ENCODE data around the gene ATP6V0A4.
"Not testable (repeated sequence)": the region's sequence is repeated elsewhere in the genome, so short reads cannot be mapped to it uniquely, and the experiment has no call there.

The ATP6V0A4 gene

DNA sequence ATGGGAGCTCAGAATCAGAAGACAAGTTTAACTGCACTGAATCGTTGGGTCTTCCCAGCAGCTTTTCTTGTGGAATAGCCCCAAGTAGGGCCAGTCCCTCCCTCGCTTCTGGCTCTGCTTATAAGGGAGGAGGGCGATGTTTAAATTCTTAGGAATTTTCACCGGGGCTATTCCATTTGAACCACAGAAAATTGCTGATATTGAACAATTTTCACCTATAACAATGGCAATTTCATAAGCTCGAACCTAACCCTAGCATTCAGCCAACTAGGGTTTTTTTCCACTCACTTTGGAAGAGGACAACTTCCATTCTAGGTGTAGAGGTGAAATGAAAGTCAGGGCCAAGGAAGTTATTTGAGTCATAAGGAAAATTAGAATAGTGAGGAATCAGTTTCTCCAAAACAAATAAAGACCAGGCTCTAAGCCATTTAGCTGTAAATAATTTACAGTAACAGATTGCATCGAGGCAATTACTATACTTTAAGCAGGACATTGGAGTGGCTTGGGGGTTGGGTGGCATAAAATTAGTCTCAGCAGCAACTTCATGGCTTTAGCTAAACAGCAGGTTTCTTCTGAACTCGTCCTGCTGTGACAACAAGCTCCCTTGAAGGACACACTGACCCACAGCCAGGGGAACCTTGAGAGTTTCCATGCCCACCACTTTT is 1.5 kb upstream of the ATP6V0A4 start:
- Histone ChIP-seq H3K9ac (ENCODE audit: low read depth, low read length, poor library complexity) (no peak overlapping the region), H2AK5ac (ENCODE audit: low read depth, low read length) (no peak overlapping the region), H3K9me3 (replicated peaks in 1 of 2; ENCODE audit: control insufficient read depth in 2 of 2, insufficient read depth in 1 of 2, low read depth in 1 of 2, low read length in 2 of 2) (no peaks in the 10 kb centered on the region), H2BK12ac (ENCODE audit: low read length) (no peak overlapping the region), H4K91ac (ENCODE audit: low read depth, low read length, poor library complexity) (no peak overlapping the region), H2BK5ac (ENCODE audit: low read length) (no peak overlapping the region), H3K18ac (ENCODE audit: low read length) (no peak overlapping the region), H3K79me1 (ENCODE audit: low read depth, low read length) (peaks cover 1% of the 10 kb centered on the region), H3K14ac (ENCODE audit: low read length) (no peak overlapping the region), H3K4me3 (ENCODE audit: low read length in 2 of 2) (no peak overlapping the region), H2BK15ac (ENCODE audit: low read length) (no peak overlapping the region), H4K8ac (ENCODE audit: low read depth, low read length) (no peak overlapping the region), H3K4ac (ENCODE audit: low read length) (no peak overlapping the region), H3K36me3 (replicated peaks in 1 of 2; ENCODE audit: control insufficient read depth in 2 of 2, insufficient read depth in 2 of 2, low read length in 2 of 2) (no peaks in the 10 kb centered on the region), H3K23ac (ENCODE audit: low read depth, low read length, poor library complexity) (no peak overlapping the region), H2BK120ac (ENCODE audit: low read depth, low read length) (no peak overlapping the region), H3K4me2 (ENCODE audit: insufficient read depth, low read length, poor library complexity, severe bottlenecking) (no peak overlapping the region), H3K27me3 (ENCODE audit: control insufficient read depth in 3 of 3, insufficient read depth in 3 of 3, low read depth in 1 of 3, low read length in 3 of 3) (peaks cover 0 to 16% (median 0%) of the 10 kb centered on the region in 3 experiments), H2AFZ (ENCODE audit: low read length) (no peak overlapping the region), H3K4me1 (ENCODE audit: control insufficient read depth in 2 of 2, insufficient read depth in 1 of 2, low read depth in 1 of 2, low read length in 2 of 2) (peaks cover 0 to 10% of the 10 kb centered on the region in 2 donors), H3K27ac (replicated peaks; ENCODE audit: low read length) (no peak overlapping the region)
- no peak for DNase-seq (ENCODE audit: low spot score)
- WGBS, 2 donors (ENCODE audit: extremely low coverage in 2 of 2, insufficient read length in 2 of 2, insufficient replicate concordance in 1 of 2): no CpG with 5 or more reads among the region's 7 CpGs

DNA sequence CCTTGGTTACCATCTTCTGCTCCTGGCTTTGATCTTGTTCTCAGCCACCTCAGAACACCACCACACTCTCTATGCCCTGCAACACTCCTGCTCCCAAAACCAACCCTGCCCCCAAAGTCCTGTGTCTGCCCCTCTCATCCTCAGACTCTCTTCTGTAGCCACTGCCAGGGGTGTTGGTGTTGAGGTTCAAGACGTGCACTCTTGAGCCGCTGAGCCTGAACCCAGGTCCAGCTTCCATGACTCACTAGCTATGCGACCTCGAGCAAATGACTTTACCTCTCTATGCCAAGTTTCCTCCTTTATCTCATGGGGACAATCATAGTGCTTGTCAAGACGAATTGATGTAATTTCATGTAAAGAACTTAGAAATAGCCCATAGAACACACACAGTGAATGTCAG is 840 bp upstream of the ATP6V0A4 start:
- H4K91ac ChIP-seq (ENCODE audit: low read depth, low read length, poor library complexity): no peak overlapping the region
- H2BK120ac ChIP-seq (ENCODE audit: low read depth, low read length): no peak overlapping the region
- H3K4me2 ChIP-seq (ENCODE audit: insufficient read depth, low read length, poor library complexity, severe bottlenecking): no peak overlapping the region
- H3K4ac ChIP-seq (ENCODE audit: low read length): no peak overlapping the region
- no peak overlapping the region for H2BK15ac ChIP-seq (ENCODE audit: low read length)
- peak overlapping the region; percentile 39 for H3K18ac ChIP-seq (ENCODE audit: low read length)
- H3K23ac ChIP-seq (ENCODE audit: low read depth, low read length, poor library complexity): no peak overlapping the region
- H3K14ac ChIP-seq (ENCODE audit: low read length): no peak overlapping the region
- H2BK5ac ChIP-seq (ENCODE audit: low read length): no peak overlapping the region
- H2AFZ ChIP-seq (ENCODE audit: low read length): no peak overlapping the region
- H2BK12ac ChIP-seq (ENCODE audit: low read length): no peak overlapping the region
- H3K4me3 ChIP-seq (ENCODE audit: low read length in 2 of 2): no peak overlapping the region
- H3K79me1 ChIP-seq (ENCODE audit: low read depth, low read length): peaks cover 1% of the 10 kb centered on the region
- no peak for DNase-seq (ENCODE audit: low spot score)
- no peak overlapping the region for H4K8ac ChIP-seq (ENCODE audit: low read depth, low read length)
- H2AK5ac ChIP-seq (ENCODE audit: low read depth, low read length): peak overlapping the region; percentile 44
- WGBS, 2 donors (ENCODE audit: extremely low coverage in 2 of 2, insufficient read length in 2 of 2, insufficient replicate concordance in 1 of 2): no CpG with 5 or more reads among the region's 5 CpGs
- H3K27ac ChIP-seq (replicated peaks; ENCODE audit: low read length): no peak overlapping the region
- no peaks in the 10 kb centered on the region for H3K9me3 ChIP-seq (replicated peaks in 1 of 2; ENCODE audit: control insufficient read depth in 2 of 2, insufficient read depth in 1 of 2, low read depth in 1 of 2, low read length in 2 of 2)
- peak overlapping the region; percentile 24 for H3K9ac ChIP-seq (ENCODE audit: low read depth, low read length, poor library complexity)
- H3K27me3 ChIP-seq (ENCODE audit: control insufficient read depth in 3 of 3, insufficient read depth in 3 of 3, low read depth in 1 of 3, low read length in 3 of 3): peaks cover 0 to 19% (median 0%) of the 10 kb centered on the region in 3 experiments
- H3K4me1 ChIP-seq (ENCODE audit: control insufficient read depth in 2 of 2, insufficient read depth in 1 of 2, low read depth in 1 of 2, low read length in 2 of 2): peaks cover 0 to 10% of the 10 kb centered on the region in 2 donors
- H3K36me3 ChIP-seq (replicated peaks in 1 of 2; ENCODE audit: control insufficient read depth in 2 of 2, insufficient read depth in 2 of 2, low read length in 2 of 2): no peaks in the 10 kb centered on the region

DNA sequence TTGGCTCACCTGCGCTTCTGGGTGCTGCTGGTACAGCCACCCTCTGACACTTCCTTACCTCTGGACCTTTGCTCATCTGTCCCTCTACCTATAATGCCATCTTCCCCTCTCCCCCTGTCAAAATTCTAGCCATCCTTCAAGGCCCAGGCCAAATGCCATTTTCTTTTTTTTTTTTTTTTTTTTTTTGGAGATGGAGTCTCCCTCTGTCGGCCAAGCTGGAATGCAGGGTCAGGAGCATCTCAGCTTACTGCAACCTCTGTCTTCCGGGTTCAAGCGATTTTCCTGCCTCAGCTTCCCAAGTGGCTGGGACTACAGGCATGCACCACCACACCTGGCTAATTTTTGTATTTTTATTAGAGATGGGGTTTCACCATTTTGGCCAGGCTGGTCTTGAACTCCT is 950 bp downstream of the ATP6V0A4 start:
- not testable (repeated sequence) for H2BK12ac ChIP-seq (ENCODE audit: low read length); DNase-seq (ENCODE audit: low spot score); H4K8ac ChIP-seq (ENCODE audit: low read depth, low read length); H3K14ac ChIP-seq (ENCODE audit: low read length); H3K18ac ChIP-seq (ENCODE audit: low read length); H3K23ac ChIP-seq (ENCODE audit: low read depth, low read length, poor library complexity); H4K91ac ChIP-seq (ENCODE audit: low read depth, low read length, poor library complexity); H2BK15ac ChIP-seq (ENCODE audit: low read length); H3K9me3 ChIP-seq (replicated peaks in 1 of 2; ENCODE audit: control insufficient read depth in 2 of 2, insufficient read depth in 1 of 2, low read depth in 1 of 2, low read length in 2 of 2); H3K4me2 ChIP-seq (ENCODE audit: insufficient read depth, low read length, poor library complexity, severe bottlenecking); H2AFZ ChIP-seq (ENCODE audit: low read length); H2AK5ac ChIP-seq (ENCODE audit: low read depth, low read length); H3K4ac ChIP-seq (ENCODE audit: low read length); H2BK5ac ChIP-seq (ENCODE audit: low read length); H3K9ac ChIP-seq (ENCODE audit: low read depth, low read length, poor library complexity); H3K79me1 ChIP-seq (ENCODE audit: low read depth, low read length); H3K4me3 ChIP-seq (ENCODE audit: low read length in 2 of 2); H2BK120ac ChIP-seq (ENCODE audit: low read depth, low read length); H3K27ac ChIP-seq (replicated peaks; ENCODE audit: low read length); H3K36me3 ChIP-seq (replicated peaks in 1 of 2; ENCODE audit: control insufficient read depth in 2 of 2, insufficient read depth in 2 of 2, low read length in 2 of 2)
- Histone ChIP-seq H3K4me1 (ENCODE audit: control insufficient read depth in 2 of 2, insufficient read depth in 1 of 2, low read depth in 1 of 2, low read length in 2 of 2) (peaks cover 0 to 10% of the 10 kb centered on the region in 2 donors), H3K27me3 (ENCODE audit: control insufficient read depth in 3 of 3, insufficient read depth in 3 of 3, low read depth in 1 of 3, low read length in 3 of 3) (peaks cover 0 to 24% (median 0%) of the 10 kb centered on the region in 3 experiments)
- no CpG with 5 or more reads among the region's 4 CpGs for WGBS, 2 donors (ENCODE audit: extremely low coverage in 2 of 2, insufficient read length in 2 of 2, insufficient replicate concordance in 1 of 2)

DNA sequence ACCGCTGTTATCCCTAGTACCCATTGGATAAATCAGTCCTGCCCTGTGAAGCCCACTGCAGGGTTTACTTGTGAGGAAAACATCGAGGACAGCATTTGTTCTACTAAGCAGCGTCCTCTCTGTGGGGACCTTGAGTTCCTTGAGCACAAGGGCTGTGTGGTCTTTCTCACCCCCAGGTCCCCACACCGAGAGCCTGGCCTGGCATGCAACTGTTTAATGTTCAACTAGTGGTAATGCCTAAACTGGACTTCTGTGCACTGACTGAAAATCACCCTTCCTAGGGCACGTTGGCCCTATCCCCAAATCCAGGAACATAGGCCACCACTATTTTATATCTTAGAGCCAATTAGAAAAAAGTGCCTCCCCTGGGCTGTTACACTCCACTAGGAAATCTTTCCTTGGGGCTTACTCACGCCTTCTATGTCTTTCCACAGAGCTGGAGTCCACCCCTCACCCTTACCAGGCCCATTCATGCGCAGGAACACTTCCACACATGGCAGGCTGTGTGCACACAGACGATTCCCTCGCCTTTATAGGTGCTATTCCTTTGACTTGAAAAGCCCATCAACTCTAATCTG is 1.9 kb downstream of the ATP6V0A4 start:
- H4K91ac ChIP-seq (ENCODE audit: low read depth, low read length, poor library complexity): no peak overlapping the region
- no CpG with 5 or more reads among the region's 9 CpGs for WGBS, 2 donors (ENCODE audit: extremely low coverage in 2 of 2, insufficient read length in 2 of 2, insufficient replicate concordance in 1 of 2)
- DNase-seq (ENCODE audit: low spot score): no peak
- H3K36me3 ChIP-seq (replicated peaks in 1 of 2; ENCODE audit: control insufficient read depth in 2 of 2, insufficient read depth in 2 of 2, low read length in 2 of 2): no peaks in the 10 kb centered on the region
- H3K23ac ChIP-seq (ENCODE audit: low read depth, low read length, poor library complexity): no peak overlapping the region
- no peak overlapping the region for H4K8ac ChIP-seq (ENCODE audit: low read depth, low read length)
- H3K9me3 ChIP-seq (replicated peaks in 1 of 2; ENCODE audit: control insufficient read depth in 2 of 2, insufficient read depth in 1 of 2, low read depth in 1 of 2, low read length in 2 of 2): no peaks in the 10 kb centered on the region
- H2BK12ac ChIP-seq (ENCODE audit: low read length): no peak overlapping the region
- H3K4me3 ChIP-seq (ENCODE audit: low read length in 2 of 2): no peak overlapping the region
- H2BK15ac ChIP-seq (ENCODE audit: low read length): no peak overlapping the region
- H3K4me2 ChIP-seq (ENCODE audit: insufficient read depth, low read length, poor library complexity, severe bottlenecking): no peak overlapping the region
- H2AFZ ChIP-seq (ENCODE audit: low read length): no peak overlapping the region
- no peak overlapping the region for H3K27ac ChIP-seq (replicated peaks; ENCODE audit: low read length)
- no peak overlapping the region for H2BK120ac ChIP-seq (ENCODE audit: low read depth, low read length)
- H3K14ac ChIP-seq (ENCODE audit: low read length): no peak overlapping the region
- no peaks in the 10 kb centered on the region for H3K79me1 ChIP-seq (ENCODE audit: low read depth, low read length)
- no peak overlapping the region for H3K4ac ChIP-seq (ENCODE audit: low read length)
- no peak overlapping the region for H2BK5ac ChIP-seq (ENCODE audit: low read length)
- H2AK5ac ChIP-seq (ENCODE audit: low read depth, low read length): no peak overlapping the region
- peaks cover 0 to 10% of the 10 kb centered on the region in 2 donors for H3K4me1 ChIP-seq (ENCODE audit: control insufficient read depth in 2 of 2, insufficient read depth in 1 of 2, low read depth in 1 of 2, low read length in 2 of 2)
- peaks cover 0 to 24% (median 0%) of the 10 kb centered on the region in 3 experiments for H3K27me3 ChIP-seq (ENCODE audit: control insufficient read depth in 3 of 3, insufficient read depth in 3 of 3, low read depth in 1 of 3, low read length in 3 of 3)
- H3K9ac ChIP-seq (ENCODE audit: low read depth, low read length, poor library complexity): no peak overlapping the region
- no peak overlapping the region for H3K18ac ChIP-seq (ENCODE audit: low read length)
